CD4-positive, alpha-beta memory T cell (primary cell): Measurements from ENCODE around the gene BIRC3. TPM values are rescaled to one million over a fixed set of nuclear protein-coding genes. Genes with fewer than 3 reads are reported as not detected.

Experiments
- CTCF ChIA-PET: fragments of 350-600 bp; sonication (Branson Sonifier 250); formaldehyde crosslinking; loops from one replicate; lab custom pipeline; 2021; ENCODE audit warnings: inconsistent platforms; ENCODE audit not compliant: partially characterized antibody; lab: Charles Lee
- POLR2A ChIA-PET: fragments of 350-600 bp; sonication (Branson Sonifier 250); formaldehyde crosslinking; loops from one replicate; lab custom pipeline; 2021; ENCODE audit not compliant: partially characterized antibody; lab: Charles Lee
- DNase-seq, 5 donors: peaks; one replicate each; pipeline versions ENCODE4 v3.0.0 to v3.0.0-alpha.2; 2020 to 2022; ENCODE audit warnings: mixed read lengths in 1 of 5
- H3K27ac ChIP-seq: one replicate; pipeline ENCODE4 v1.7.0; 2013; ENCODE audit warnings: low read depth, low read length
- H3K27me3 ChIP-seq: 2 replicates; pipeline ENCODE4 v1.7.0; 2013; ENCODE audit warnings: mild to moderate bottlenecking, low read length, moderate library complexity; ENCODE audit not compliant: insufficient read depth
- H3K36me3 ChIP-seq: 2 replicates; pipeline ENCODE4 v1.7.0; 2013; ENCODE audit warnings: mild to moderate bottlenecking, low read length, moderate library complexity; ENCODE audit not compliant: insufficient read depth
- H3K4me1 ChIP-seq: 2 replicates; pipeline ENCODE4 v1.7.0; 2013; ENCODE audit warnings: mild to moderate bottlenecking, low read length, moderate library complexity; ENCODE audit not compliant: insufficient read depth
- H3K4me3 ChIP-seq, 2 donors: one replicate each; pipeline ENCODE4 v1.7.0; 2013; ENCODE audit warnings: low read length in 2 of 2, mild to moderate bottlenecking in 1 of 2
- H3K9me3 ChIP-seq, 2 donors: one replicate each; pipeline ENCODE4 v1.7.0; 2013; ENCODE audit warnings: low read length in 2 of 2, control low read depth in 1 of 2; ENCODE audit not compliant: control insufficient read depth in 1 of 2
- H3K27ac Mint-ChIP-seq, 7 donors: one replicate each; pipeline ENCODE4 v1.8.0; 2020 to 2021; ENCODE audit warnings: mixed read lengths in 7 of 7, mild to moderate bottlenecking in 6 of 7, inconsistent platforms in 3 of 7, moderate library complexity in 3 of 7
- H3K27me3 Mint-ChIP-seq, 2 donors: one replicate each; pipeline ENCODE4 v1.8.0; 2020 to 2021; ENCODE audit warnings: mixed read lengths in 2 of 2
- H3K36me3 Mint-ChIP-seq, 2 donors: one replicate each; pipeline ENCODE4 v1.8.0; 2020 to 2021; ENCODE audit warnings: mixed read lengths in 2 of 2, inconsistent platforms in 1 of 2, mild to moderate bottlenecking in 1 of 2
- H3K4me1 Mint-ChIP-seq, 4 donors: one replicate each; pipeline ENCODE4 v1.8.0; 2020 to 2021; ENCODE audit warnings: mixed read lengths in 4 of 4, mild to moderate bottlenecking in 1 of 4
- H3K4me3 Mint-ChIP-seq, 8 donors: one replicate each; pipeline ENCODE4 v1.8.0; 2020 to 2021; ENCODE audit warnings: mixed read lengths in 8 of 8, mild to moderate bottlenecking in 7 of 8, moderate library complexity in 6 of 8, inconsistent platforms in 3 of 8
- H3K9me3 Mint-ChIP-seq, 8 donors: one replicate each; pipeline ENCODE4 v1.8.0; 2020 to 2021; ENCODE audit warnings: mixed read lengths in 8 of 8, mild to moderate bottlenecking in 5 of 8, inconsistent platforms in 3 of 8, moderate library complexity in 1 of 8
- intact Hi-C: fragments of 100-400 bp; cut with micrococcal nuclease; formaldehyde crosslinking; loops from one replicate; pipeline ENCODE4 v1.15.1; 2023
- polyA plus RNA-seq, 2 donors: library from polyadenylated mRNA; unstranded; fragments of 300-500 nt; fragmentation: Illumina TruSeq; gene quantifications; one replicate each; pipeline ENCODE4 v1.2.3, GENCODE V29; 2021
- total RNA-seq, 2 experiments: library from RNA; stranded (reverse); gene quantifications; one replicate each; pipeline ENCODE4 v1.2.3, GENCODE V29; 2021

BIRC3 gene
- total and polyA plus RNA-seq, 4 experiments from 2014 or later: 82.5 to 198 (median 142) TPM

DNA sequence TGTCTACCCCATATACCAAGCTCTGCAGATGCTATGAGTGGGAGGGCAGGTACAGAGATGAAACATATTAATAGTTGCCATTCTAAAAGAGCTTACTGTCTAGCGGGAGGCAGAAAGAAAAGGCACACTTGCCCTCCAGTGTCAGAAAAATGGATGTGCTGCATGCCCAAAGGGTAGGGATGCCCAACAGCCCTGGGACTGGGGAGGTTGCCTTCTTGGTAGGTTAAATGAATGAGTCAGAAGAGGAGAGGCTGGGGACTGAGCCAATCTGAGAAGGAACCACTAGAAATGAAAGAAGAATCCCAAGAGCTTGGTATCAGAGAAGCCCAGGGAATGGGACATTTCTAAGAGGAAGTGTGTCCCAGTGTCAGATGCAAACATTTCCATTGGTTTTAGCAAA, 1.2 kb downstream of the BIRC3 start:
- H3K4me1 Mint-ChIP-seq: peaks cover 42 to 77% (median 55%) of the 10 kb centered on the region in 4 donors

DNA sequence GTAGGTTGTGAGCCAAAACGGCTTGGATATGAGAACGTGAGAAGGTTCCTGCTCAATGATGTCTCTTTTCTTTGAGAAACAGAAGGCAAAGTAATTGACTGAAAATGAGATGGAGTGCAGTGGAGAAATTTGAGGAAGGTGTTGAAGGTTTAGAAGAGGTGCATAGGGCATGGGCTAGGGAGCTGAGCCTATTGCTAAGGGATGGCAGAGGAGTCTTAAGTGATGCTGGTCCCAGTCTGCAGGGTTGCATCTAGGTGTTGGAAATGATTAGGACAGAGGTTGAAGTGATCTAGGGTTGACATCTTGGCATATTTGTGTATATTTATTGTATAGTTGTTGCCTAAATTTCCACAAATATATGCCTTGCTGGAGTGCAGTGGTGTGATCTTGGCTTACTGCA, 2.3 kb downstream of the BIRC3 start:
- H3K4me1 ChIP-seq: peaks cover 59% of the 10 kb centered on the region
- H3K36me3 Mint-ChIP-seq: peaks cover 42 to 55% of the 10 kb centered on the region in 2 donors
- H3K4me3 ChIP-seq: peak overlapping the region; percentile 94 to 96
- H3K36me3 ChIP-seq: peaks cover 3% of the 10 kb centered on the region
- peak overlapping the region; percentile 90 to 100 (median 96) for H3K4me3 Mint-ChIP-seq
- peaks cover 0 to 4% (median 0%) of the 10 kb centered on the region in 8 donors for H3K9me3 Mint-ChIP-seq
- H3K9me3 ChIP-seq: no peaks in the 10 kb centered on the region
- H3K27me3 ChIP-seq: no peaks in the 10 kb centered on the region
- H3K27me3 Mint-ChIP-seq: no peaks in the 10 kb centered on the region
- H3K27ac ChIP-seq: peak overlapping the region; percentile 95
- ChIA-PET POLR2A (interaction anchor here (0.9 to 6.0 kb wide), 10 partner anchors 12 to 132 kb away, joined by 3 to 149 read pairs (median 9); partner anchors contain the start of gene BIRC2), CTCF (interaction anchor here (0.7 to 18.2 kb wide), 4 partner anchors 12 to 51 kb away, joined by 3 to 654 read pairs (median 13); no protein-coding TSS in a partner anchor)
- no peak for DNase-seq
- intact Hi-C loops: no loop called here
- peak overlapping the region; percentile 86 to 99 (median 99) for H3K27ac Mint-ChIP-seq
- H3K4me1 Mint-ChIP-seq: peaks cover 42 to 78% (median 54%) of the 10 kb centered on the region in 4 donors

More for the DNA sequence above, 1.2 kb downstream of the BIRC3 start:
- peaks cover 0 to 4% (median 0%) of the 10 kb centered on the region in 8 donors for H3K9me3 Mint-ChIP-seq
- peak overlapping the region; percentile 90 to 99 (median 99) for H3K27ac Mint-ChIP-seq
- Histone ChIP-seq H3K36me3 (no peaks in the 10 kb centered on the region), H3K27me3 (no peaks in the 10 kb centered on the region), H3K4me1 (peaks cover 59% of the 10 kb centered on the region), H3K9me3 (no peaks in the 10 kb centered on the region), H3K4me3 (peak overlapping the region; percentile 94 to 96), H3K27ac (peak overlapping the region; percentile 95)
- intact Hi-C loops: loop anchor here (1.0 kb wide), 2 partner anchors 24 to 30 kb away; no protein-coding TSS in a partner anchor
- CTCF ChIA-PET: interaction anchor here (0.8 to 18.2 kb wide), 10 partner anchors 9 to 348 kb away, joined by 3 to 654 read pairs (median 4); no protein-coding TSS in a partner anchor
- peak; percentile 64 to 85 (median 67) for DNase-seq
- no peaks in the 10 kb centered on the region for H3K27me3 Mint-ChIP-seq
- peak overlapping the region; percentile 90 to 100 (median 96) for H3K4me3 Mint-ChIP-seq
- H3K36me3 Mint-ChIP-seq: peaks cover 36 to 48% of the 10 kb centered on the region in 2 donors
- POLR2A ChIA-PET: interaction anchor here (0.7 to 6.0 kb wide), 13 partner anchors 11 to 133 kb away, joined by 3 to 149 read pairs (median 7); no protein-coding TSS in a partner anchor

DNA sequence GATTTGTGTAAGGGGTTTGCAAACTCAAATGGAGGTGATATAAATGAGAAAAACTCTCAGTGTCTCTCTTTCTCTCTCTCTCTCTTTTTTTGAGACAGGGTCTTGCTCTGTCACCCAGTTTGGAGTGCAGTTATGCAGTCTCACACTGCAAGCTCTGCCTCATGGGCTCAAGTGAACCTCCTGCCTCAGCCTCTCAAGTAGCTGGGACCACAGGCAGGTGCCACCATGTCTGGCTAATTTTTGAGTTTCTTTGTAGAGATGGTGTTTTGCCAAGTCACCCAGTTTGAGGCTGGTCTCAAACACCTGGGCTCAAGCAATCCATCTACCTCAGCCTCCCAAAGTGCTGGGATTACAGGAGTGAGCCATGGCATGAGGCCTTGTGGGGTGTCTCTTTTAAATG, 2.9 kb downstream of the BIRC3 start:
- Mint-ChIP-seq H3K27me3 (no peaks in the 10 kb centered on the region), H3K4me3 (peak overlapping the region; percentile 90 to 100 (median 96)), H3K36me3 (peaks cover 48 to 61% of the 10 kb centered on the region in 2 donors), H3K9me3 (peaks cover 0 to 4% (median 0%) of the 10 kb centered on the region in 8 donors), H3K4me1 (peaks cover 42 to 80% (median 54%) of the 10 kb centered on the region in 4 donors), H3K27ac (peak overlapping the region; percentile 86 to 99 (median 99))
- POLR2A ChIA-PET: interaction anchor here (0.9 to 6.0 kb wide), 9 partner anchors 13 to 131 kb away, joined by 3 to 149 read pairs (median 10); partner anchors contain the start of gene BIRC2
- peaks cover 9% of the 10 kb centered on the region for H3K36me3 ChIP-seq
- peak overlapping the region; percentile 94 to 96 for H3K4me3 ChIP-seq
- CTCF ChIA-PET: interaction anchor here (0.7 to 18.2 kb wide), 5 partner anchors 12 to 51 kb away, joined by 3 to 654 read pairs (median 8); no protein-coding TSS in a partner anchor
- H3K27ac ChIP-seq: peak overlapping the region; percentile 95
- intact Hi-C loops: no loop called here
- no peaks in the 10 kb centered on the region for H3K9me3 ChIP-seq
- DNase-seq: peak in 1 of 5 donors; percentile 57
- H3K4me1 ChIP-seq: peaks cover 59% of the 10 kb centered on the region
- no peaks in the 10 kb centered on the region for H3K27me3 ChIP-seq

DNA sequence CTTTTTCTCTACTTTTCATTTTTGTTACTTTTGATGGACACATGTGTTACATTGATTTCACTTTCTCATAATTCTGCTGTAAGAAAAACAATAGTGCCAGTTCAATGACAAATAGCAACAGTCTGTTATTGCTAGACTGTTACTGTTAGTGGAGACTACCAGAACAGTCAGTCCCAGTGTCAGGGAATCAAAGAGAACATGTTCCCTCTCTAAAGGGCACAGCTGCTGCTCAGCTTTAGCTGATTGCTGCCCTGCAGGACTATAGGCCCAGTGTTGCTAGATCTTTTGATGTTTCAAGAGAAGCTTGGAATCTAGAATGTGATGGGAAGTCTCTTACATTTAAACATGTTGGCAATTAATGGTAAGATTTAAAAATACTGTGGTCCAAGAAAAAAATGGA, 3.4 kb downstream of the BIRC3 start:
- no peaks in the 10 kb centered on the region for H3K9me3 ChIP-seq
- peaks cover 0 to 4% (median 0%) of the 10 kb centered on the region in 8 donors for H3K9me3 Mint-ChIP-seq
- H3K27ac ChIP-seq: peak overlapping the region; percentile 95
- peak overlapping the region; percentile 86 to 99 (median 99) for H3K27ac Mint-ChIP-seq
- peak overlapping the region; percentile 90 to 100 (median 96) for H3K4me3 Mint-ChIP-seq
- no peaks in the 10 kb centered on the region for H3K27me3 Mint-ChIP-seq
- no peaks in the 10 kb centered on the region for H3K27me3 ChIP-seq
- H3K4me1 Mint-ChIP-seq: peaks cover 42 to 78% (median 52%) of the 10 kb centered on the region in 4 donors
- H3K4me3 ChIP-seq: peak overlapping the region; percentile 94 to 96
- H3K36me3 ChIP-seq: peaks cover 12% of the 10 kb centered on the region
- POLR2A ChIA-PET: interaction anchor here (0.8 to 6.0 kb wide), 10 partner anchors 13 to 131 kb away, joined by 3 to 149 read pairs (median 9); partner anchors contain the start of gene BIRC2
- peaks cover 58% of the 10 kb centered on the region for H3K4me1 ChIP-seq
- no peak for DNase-seq
- peaks cover 48 to 61% of the 10 kb centered on the region in 2 donors for H3K36me3 Mint-ChIP-seq
- intact Hi-C loops: no loop called here
- CTCF ChIA-PET: interaction anchor here (0.7 to 18.2 kb wide), 5 partner anchors 13 to 93 kb away, joined by 3 to 654 read pairs (median 8); no protein-coding TSS in a partner anchor

DNA sequence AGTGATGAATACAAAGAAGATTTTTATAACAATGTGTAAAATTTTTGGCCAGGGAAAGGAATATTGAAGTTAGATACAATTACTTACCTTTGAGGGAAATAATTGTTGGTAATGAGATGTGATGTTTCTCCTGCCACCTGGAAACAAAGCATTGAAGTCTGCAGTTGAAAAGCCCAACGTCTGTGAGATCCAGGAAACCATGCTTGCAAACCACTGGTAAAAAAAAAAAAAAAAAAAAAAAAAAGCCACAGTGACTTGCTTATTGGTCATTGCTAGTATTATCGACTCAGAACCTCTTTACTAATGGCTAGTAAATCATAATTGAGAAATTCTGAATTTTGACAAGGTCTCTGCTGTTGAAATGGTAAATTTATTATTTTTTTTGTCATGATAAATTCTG, 5.3 kb downstream of the BIRC3 start:
- H3K27ac Mint-ChIP-seq: peak overlapping the region; percentile 79 to 94 (median 87)
- no peaks in the 10 kb centered on the region for H3K27me3 ChIP-seq
- DNase-seq: peak in 2 of 5 donors; percentile 28 to 44
- H3K27ac ChIP-seq: peak overlapping the region; percentile 61
- intact Hi-C loops: loop anchor here (1.0 kb wide), 1 partner anchor 28 kb away; no protein-coding TSS in a partner anchor
- no peaks in the 10 kb centered on the region for H3K9me3 ChIP-seq
- CTCF ChIA-PET: interaction anchor here (0.9 to 18.2 kb wide), 4 partner anchors 17 to 29 kb away, joined by 3 to 654 read pairs (median 11); no protein-coding TSS in a partner anchor
- POLR2A ChIA-PET: interaction anchor here (0.6 to 4.9 kb wide), 5 partner anchors 9 to 33 kb away, joined by 3 to 45 read pairs (median 8); no protein-coding TSS in a partner anchor
- peaks cover 36 to 73% (median 50%) of the 10 kb centered on the region in 4 donors for H3K4me1 Mint-ChIP-seq
- H3K9me3 Mint-ChIP-seq: no peaks in the 10 kb centered on the region
- peak overlapping the region; percentile 74 to 87 (median 78) for H3K4me3 Mint-ChIP-seq
- H3K4me3 ChIP-seq: peak overlapping the region; percentile 22 to 48
- H3K27me3 Mint-ChIP-seq: no peaks in the 10 kb centered on the region
- H3K36me3 ChIP-seq: peaks cover 26% of the 10 kb centered on the region
- H3K36me3 Mint-ChIP-seq: peaks cover 59 to 69% of the 10 kb centered on the region in 2 donors
- H3K4me1 ChIP-seq: peaks cover 64% of the 10 kb centered on the region

DNA sequence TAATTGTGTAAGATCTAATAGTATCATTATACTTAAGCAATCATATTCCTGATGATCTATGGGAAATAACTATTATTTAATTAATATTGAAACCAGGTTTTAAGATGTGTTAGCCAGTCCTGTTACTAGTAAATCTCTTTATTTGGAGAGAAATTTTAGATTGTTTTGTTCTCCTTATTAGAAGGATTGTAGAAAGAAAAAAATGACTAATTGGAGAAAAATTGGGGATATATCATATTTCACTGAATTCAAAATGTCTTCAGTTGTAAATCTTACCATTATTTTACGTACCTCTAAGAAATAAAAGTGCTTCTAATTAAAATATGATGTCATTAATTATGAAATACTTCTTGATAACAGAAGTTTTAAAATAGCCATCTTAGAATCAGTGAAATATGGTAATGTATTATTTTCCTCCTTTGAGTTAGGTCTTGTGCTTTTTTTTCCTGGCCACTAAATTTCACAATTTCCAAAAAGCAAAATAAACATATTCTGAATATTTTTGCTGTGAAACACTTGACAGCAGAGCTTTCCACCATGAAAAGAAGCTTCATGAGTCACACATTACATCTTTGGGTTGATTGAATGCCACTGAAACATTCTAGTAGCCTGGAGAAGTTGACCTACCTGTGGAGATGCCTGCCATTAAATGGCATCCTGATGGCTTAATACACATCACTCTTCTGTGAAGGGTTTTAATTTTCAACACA, 6.4 kb downstream of the BIRC3 start:
- ChIA-PET CTCF (interaction anchor here (0.8 to 1.4 kb wide), 3 partner anchors 18 to 30 kb away, joined by 3 to 10 read pairs (median 5); no protein-coding TSS in a partner anchor), POLR2A (interaction anchor here (0.6 to 2.1 kb wide), 5 partner anchors 16 to 128 kb away, joined by 3 to 7 read pairs (median 3); no protein-coding TSS in a partner anchor)
- peak overlapping the region in 3 of 8 donors; percentile 9 to 59 (median 29) for H3K4me3 Mint-ChIP-seq
- Histone ChIP-seq H3K27ac (no peak overlapping the region), H3K9me3 (no peaks in the 10 kb centered on the region), H3K27me3 (no peaks in the 10 kb centered on the region), H3K4me1 (peaks cover 75% of the 10 kb centered on the region), H3K4me3 (peak overlapping the region in 1 of 2 donors; percentile 2), H3K36me3 (peaks cover 37% of the 10 kb centered on the region)
- H3K27ac Mint-ChIP-seq: peak overlapping the region in 5 of 7 donors; percentile 30 to 81 (median 57)
- no peak for DNase-seq
- peaks cover 63 to 72% of the 10 kb centered on the region in 2 donors for H3K36me3 Mint-ChIP-seq
- H3K4me1 Mint-ChIP-seq: peaks cover 37 to 72% (median 49%) of the 10 kb centered on the region in 4 donors
- H3K27me3 Mint-ChIP-seq: no peaks in the 10 kb centered on the region
- intact Hi-C loops: no loop called here
- no peaks in the 10 kb centered on the region for H3K9me3 Mint-ChIP-seq
